Lower leg skin (tissue), 4 donors: ENCODE results near the gene MRPS16. TPM values are rescaled to one million over a fixed set of nuclear protein-coding genes. Genes with fewer than 3 reads are reported as not detected.

ENCODE experiments used
- DNase-seq, 2 donors: peaks; one replicate each; pipeline ENCODE4 v3.0.0-alpha.2; 2019; ENCODE audit warnings: low spot score in 2 of 2
- H3K4me3 ChIP-seq: fragments of 200-600 bp; sonication (generic); 2 replicates; pipeline ENCODE4 v1.5.1; 2017; ENCODE audit warnings: mild to moderate bottlenecking, low read depth; ENCODE audit not compliant: poor library complexity, severe bottlenecking
- CTCF ChIP-seq, 3 donors: fragments of 450-650 bp; IDR thresholded peaks; one replicate each; pipeline ENCODE4 v1.5.1; 2016; ENCODE audit warnings: antibody characterized with exemption in 3 of 3, mild to moderate bottlenecking in 3 of 3, moderate library complexity in 2 of 3
- POLR2A ChIP-seq, 2 donors: fragments of 450-650 bp; IDR thresholded peaks; one replicate each; pipeline ENCODE4 v1.6.1; 2016 to 2017; ENCODE audit warnings: antibody characterized with exemption in 2 of 2, mild to moderate bottlenecking in 1 of 2, moderate library complexity in 1 of 2
- WGBS, 2 donors: methylation state at CpG; one replicate each; pipeline ENCODE4 v1.1.5; 2018; 5-methylcytosine and 5-hydroxymethylcytosine counted together
- intact Hi-C: fragments of 100-400 bp; cut with DNase I; formaldehyde crosslinking; loops from one replicate; pipeline ENCODE4 v1.15.0; 2023; ENCODE audit warnings: low total_unique reads
- total RNA-seq, 4 donors: library from RNA; depleted of rRNA; stranded (reverse); fragments of >200 nt; gene quantifications; one replicate each; pipeline ENCODE4 v1.1.0, GENCODE V29; 2016

Gene MRPS16
- total RNA-seq, 4 donors from 2014 or later, result 25.3 to 43.3 (median 40.0) TPM

GRCh38 chr10:73246646-73247508 is 5.6 kb downstream of the MRPS16 start, which contains the start of gene DNAJC9:
Gene DNAJC9, minus strand, starts transcription at chr10:73247255. Its CDS starts 66 bp downstream, at chr10:73247189.
- 0% methylated on average over 25 to 42 of the region's 78 CpGs for WGBS, 2 donors
- peak; percentile 96 to 99 for DNase-seq
- intact Hi-C loops, result no loop called here
- peak in 1 of 2 donors; percentile 34 for TF ChIP-seq POLR2A (IDR thresholded peaks at IDR 0.05)
- TF ChIP-seq CTCF (IDR thresholded peaks at IDR 0.05), result no peak
- peak within 1 kb of the TSS; percentile 78 for H3K4me3 ChIP-seq

GRCh38 chr10:73246322-73246645 is 6.2 kb downstream of the MRPS16 start:
- TF ChIP-seq POLR2A (IDR thresholded peaks at IDR 0.05) (no peak), CTCF (IDR thresholded peaks at IDR 0.05) (no peak)
- no peak for DNase-seq
- intact Hi-C loops, result no loop called here
- WGBS, 2 donors, result 2 to 3% methylated on average over 8 of the region's 8 CpGs
- peak overlapping the region; percentile 78 for H3K4me3 ChIP-seq

GRCh38 chr10:73244866-73245477 is 7.5 kb downstream of the MRPS16 start:
- 57 to 59% methylated on average over 8 of the region's 8 CpGs for WGBS, 2 donors
- DNase-seq, result no peak
- no peak overlapping the region for H3K4me3 ChIP-seq
- no peak for TF ChIP-seq CTCF (IDR thresholded peaks at IDR 0.05)
- TF ChIP-seq POLR2A (IDR thresholded peaks at IDR 0.05), result no peak
- intact Hi-C loops, result no loop called here

GRCh38 chr10:73239908-73240307 is 12.5 kb downstream of the MRPS16 start:
- WGBS, 2 donors, result 85 to 89% methylated on average over 2 of the region's 2 CpGs
- DNase-seq, result no peak
- intact Hi-C loops, result no loop called here
- TF ChIP-seq CTCF (IDR thresholded peaks at IDR 0.05), result no peak
- TF ChIP-seq POLR2A (IDR thresholded peaks at IDR 0.05), result no peak
- no peak overlapping the region for H3K4me3 ChIP-seq

GRCh38 chr10:73238990-73239566 is 13.4 kb downstream of the MRPS16 start:
- 92 to 94% methylated on average over 5 of the region's 5 CpGs for WGBS, 2 donors
- intact Hi-C loops, result no loop called here
- H3K4me3 ChIP-seq, result no peak overlapping the region
- TF ChIP-seq CTCF (IDR thresholded peaks at IDR 0.05) (no peak), POLR2A (IDR thresholded peaks at IDR 0.05) (no peak)
- DNase-seq, result no peak
